ENCODE measurements around the gene HYOU1.
"Not testable (repeated sequence)": the region's sequence is repeated elsewhere in the genome, so short reads cannot be mapped to it uniquely, and the experiment has no call there.

The HYOU1 gene

DNA sequence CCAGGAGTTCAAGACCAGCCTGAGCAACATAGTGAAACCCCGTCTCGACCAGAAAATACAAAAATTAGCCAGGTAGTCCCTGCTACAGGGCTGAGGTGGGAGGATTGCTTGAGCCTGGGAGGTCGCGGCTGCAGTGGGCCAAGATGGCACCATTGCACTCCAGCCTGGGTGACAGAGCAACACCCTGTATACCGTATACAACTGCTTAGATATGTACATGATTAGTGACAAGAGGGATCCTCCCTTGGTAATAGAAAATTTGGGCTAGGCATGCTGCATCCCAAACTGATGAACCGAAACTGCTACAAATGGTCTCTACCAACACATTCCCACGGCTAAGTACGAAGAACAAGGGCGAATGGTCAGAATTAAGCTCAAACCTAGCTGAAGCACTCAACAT lies 14.1 kb downstream of the HYOU1 start:
- no peak for DNase-seq (ENCODE audit: low read depth in 2 of 2)

DNA sequence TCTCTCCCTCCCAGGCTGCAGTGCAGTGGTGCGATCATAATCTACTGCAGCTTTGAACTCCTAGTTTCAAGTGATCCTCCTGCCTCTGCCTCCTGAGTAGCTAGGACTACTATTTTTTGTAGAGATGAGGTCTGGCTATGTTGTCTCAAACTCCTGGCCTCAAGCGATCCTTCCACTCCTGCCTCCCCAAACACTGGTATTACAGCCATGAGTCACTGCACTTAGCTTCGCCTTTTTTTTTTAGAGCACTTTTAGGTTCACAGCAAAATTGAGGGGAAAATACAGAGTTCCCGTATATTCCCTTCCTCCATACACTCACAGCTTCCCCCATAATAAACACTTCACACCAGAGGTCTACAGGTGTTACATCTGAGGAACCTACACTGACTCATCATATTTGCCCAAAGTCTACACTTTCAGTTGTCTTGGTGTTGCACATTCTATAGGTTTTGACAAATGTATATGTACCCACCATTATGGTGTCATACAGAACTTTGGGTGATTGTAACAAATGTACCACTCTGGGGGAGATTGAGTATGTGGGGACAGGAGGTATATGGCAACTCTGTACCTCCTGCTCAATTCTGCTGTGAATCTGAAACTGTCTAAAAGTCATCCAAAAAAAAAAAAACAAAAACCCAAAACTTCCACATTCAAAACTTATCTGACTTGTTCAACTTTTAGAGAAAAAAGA lies 15.0 kb downstream of the HYOU1 start:
- no peak for DNase-seq (ENCODE audit: low read depth in 2 of 2)

- DNase-seq (ENCODE audit: low read depth in 2 of 2), result not testable (repeated sequence)
These were observed 17.5 kb downstream of the HYOU1 start for GRCh38 chr11:119039471-119039870.

DNA sequence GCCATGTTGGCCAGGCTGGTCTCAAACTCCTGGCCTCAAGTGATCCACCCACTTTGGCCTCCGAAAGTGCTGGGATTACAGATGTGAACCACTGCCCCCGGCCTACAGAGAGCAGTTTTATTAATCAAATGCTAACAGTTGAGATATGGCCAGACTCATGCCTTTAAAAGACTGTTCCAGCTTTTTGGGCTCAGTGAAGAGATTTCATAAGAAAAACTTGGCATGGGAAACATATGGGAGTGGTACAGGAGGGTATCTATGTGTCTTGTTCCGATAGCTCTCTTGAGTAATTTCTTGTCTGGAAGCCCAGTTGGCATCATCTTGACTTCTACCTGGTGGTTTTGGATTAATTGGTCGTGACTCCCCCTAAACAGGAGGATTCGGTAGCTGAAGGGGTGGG lies 18.1 kb downstream of the HYOU1 start:
- no peak for DNase-seq (ENCODE audit: low read depth in 2 of 2)

DNA sequence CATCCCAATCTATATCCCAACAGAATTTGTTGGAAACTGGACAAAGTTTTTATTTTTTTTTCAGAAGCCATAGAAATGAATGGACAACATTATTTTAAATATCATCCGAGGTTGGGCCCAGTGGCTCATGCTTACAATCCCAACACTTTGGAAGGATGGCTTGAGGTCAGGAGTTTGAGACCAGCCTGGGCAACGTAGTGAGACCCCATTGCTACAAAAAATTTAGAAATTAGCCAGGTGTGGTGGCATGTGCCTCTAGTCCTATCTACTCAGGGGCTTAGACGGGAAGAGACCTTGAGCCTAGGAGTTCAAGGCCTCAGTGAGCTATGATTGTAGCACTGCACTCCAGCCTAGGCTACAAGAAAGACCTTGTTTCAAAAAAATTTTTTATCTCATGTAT lies 22.2 kb downstream of the HYOU1 start:
- DNase-seq (ENCODE audit: low read depth in 2 of 2), result no peak

DNA sequence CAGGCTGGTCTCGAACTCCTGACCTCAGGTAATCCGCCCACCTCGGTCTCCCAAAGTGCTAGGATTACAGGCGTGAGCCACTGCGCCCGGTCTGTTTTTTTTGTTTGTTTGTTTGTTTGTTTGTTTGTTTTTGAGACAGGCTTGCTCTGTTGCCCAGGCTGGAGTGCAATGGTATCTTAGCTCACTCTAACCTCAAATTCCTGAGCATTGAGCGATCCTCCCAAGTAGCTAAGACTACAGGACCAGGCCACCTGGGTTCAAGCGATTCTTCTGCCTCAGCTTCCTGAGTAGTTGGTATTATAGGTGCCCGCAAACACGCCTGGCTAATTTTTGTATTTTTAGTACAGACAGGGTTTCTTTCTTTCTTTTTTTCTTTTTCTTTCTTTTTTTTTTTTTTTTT lies 23.6 kb downstream of the HYOU1 start:
- not testable (repeated sequence) for DNase-seq (ENCODE audit: low read depth in 2 of 2)

DNA sequence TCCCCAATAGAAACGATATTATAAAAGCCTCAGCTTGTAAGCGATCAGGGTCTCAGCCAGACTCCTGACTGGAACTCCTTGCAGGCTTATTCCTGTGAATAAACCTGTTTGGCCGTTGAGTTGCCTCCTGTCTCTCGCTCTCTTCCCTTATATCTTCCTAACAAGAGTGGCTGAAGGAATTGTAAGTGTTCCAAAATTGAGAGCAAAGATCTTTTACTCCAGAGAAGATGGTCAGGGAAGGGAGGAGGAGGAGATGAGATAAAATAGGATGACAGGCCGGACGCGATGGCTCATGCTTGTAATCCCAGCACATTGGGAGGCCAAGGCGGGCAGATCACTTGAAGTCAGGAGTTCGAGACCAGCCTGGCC lies 25.1 kb downstream of the HYOU1 start:
- no peak for DNase-seq (ENCODE audit: low read depth in 2 of 2)

- peak; percentile 98 to 99 for DNase-seq (ENCODE audit: low read depth in 2 of 2)
These were observed 26.5 kb downstream of the HYOU1 start, which contains the start of gene SLC37A4 for GRCh38 chr11:119030329-119031047. TSS of gene SLC37A4 (minus strand) at chr11:119030877.

DNA sequence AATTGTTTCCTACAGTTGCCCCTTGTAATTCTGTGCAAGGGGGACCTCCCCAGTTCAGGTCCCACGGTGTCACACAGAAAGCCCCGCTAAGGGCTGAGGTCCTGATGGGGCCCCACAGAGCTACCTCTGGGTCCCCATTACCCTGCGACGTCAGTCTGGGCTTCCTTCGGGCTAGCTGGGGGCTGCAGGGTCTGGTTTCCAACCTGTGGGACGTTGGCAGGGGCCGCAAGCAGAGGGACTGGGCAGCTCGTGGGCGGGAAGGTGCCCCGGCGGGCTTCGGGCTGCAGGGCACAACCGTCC lies 27.0 kb downstream of the HYOU1 start:
- DNase-seq (ENCODE audit: low read depth in 2 of 2), result no peak

GRCh38 chr11:119029340-119030028 lies 27.5 kb downstream of the HYOU1 start:
- DNase-seq (ENCODE audit: low read depth in 2 of 2), result peak in 1 of 2 donors; percentile 33

DNA sequence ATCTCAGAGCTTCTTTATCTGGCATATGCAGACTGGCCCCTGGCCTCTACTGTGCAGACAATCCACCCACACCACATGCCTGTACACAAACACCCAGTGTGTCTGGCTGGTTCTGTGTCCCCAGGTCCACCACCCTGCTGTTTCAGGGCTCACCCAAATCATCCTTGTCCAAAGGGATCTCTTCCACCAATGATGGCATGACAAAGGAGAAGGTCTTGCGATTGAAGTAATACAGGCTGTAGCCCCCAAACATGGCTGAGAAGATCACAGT lies 28.0 kb downstream of the HYOU1 start:
- DNase-seq (ENCODE audit: low read depth in 2 of 2), result no peak

GRCh38 chr11:119028346-119029068 lies 28.5 kb downstream of the HYOU1 start:
- no peak for DNase-seq (ENCODE audit: low read depth in 2 of 2)

DNA sequence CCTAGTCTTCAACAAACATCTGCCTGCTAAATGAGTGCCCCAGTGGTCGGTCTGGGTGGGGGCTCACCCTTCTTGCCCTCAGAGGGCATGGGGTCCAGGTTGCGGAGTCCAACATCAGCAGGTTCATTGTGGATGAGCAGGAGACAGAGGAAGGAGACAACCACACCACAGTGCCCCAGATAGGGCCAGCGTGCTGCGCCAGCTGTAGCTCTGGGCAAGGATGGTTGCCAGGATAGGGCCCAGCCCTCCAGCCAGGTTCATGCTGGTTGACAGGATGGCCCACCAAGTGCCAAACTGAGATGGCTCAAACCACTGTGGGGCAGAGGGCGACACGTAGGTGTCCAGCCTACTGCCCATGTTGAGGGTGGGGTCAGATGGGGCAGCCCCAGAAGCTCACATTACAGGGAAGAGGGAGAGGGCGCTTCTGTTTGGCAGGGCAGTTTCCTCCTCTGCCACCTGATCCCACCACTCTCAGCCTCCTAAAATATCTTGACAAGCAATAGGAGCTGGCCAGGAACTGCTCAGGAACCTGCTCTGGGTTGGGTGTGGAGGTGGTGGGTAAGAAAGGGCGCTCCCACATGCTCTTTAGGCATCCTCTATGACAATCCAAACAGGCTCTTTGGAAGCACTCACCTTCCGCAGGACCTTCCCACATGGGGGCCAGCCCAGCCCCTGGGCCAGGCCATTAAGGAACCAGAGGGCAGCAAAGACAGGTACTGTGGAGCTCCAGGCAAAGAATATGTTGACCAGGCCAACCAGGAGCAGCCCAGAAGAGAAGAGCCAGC lies 29.3 kb downstream of the HYOU1 start:
- DNase-seq (ENCODE audit: low read depth in 2 of 2), result no peak

GRCh38 chr11:119026970-119027369 lies 30.0 kb downstream of the HYOU1 start:
- no peak for DNase-seq (ENCODE audit: low read depth in 2 of 2)

DNA sequence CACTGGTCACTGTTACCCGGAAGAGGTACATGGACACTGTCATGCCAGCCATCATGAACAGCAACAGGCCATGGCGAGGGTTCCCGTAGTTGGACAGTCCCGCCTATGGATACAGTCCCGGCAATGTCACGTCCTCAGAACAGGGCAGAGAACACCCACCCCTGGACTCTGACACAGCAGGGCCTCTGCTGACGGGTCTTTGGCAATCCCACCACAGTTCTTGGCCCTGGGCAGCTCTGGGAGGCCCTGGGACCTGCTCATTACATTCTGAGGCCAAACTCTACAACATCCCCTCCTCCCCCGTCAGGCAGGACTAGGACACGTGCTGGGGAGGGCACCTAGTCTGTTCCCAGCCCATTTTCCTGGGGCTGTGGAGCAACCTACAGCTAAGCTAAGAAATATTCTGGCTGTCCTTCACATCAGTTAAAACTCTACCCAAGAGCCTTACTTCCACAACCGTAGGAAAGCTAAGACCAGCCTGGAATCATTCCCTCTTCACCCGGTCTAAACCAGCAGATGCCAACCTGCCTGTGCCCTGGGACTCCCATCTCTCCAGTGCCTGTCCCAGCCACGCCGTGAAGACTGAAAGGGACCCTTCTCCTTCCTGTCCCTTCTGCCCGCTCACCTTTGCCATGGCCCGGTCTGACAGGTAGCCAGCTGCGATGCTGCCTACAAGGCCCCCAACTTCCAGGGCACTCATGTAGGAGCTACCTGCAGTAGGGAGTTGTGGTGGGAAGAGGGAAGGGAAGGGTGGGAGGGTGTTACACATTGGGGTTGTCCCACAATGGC lies 30.8 kb downstream of the HYOU1 start:
- DNase-seq (ENCODE audit: low read depth in 2 of 2), result no peak

DNA sequence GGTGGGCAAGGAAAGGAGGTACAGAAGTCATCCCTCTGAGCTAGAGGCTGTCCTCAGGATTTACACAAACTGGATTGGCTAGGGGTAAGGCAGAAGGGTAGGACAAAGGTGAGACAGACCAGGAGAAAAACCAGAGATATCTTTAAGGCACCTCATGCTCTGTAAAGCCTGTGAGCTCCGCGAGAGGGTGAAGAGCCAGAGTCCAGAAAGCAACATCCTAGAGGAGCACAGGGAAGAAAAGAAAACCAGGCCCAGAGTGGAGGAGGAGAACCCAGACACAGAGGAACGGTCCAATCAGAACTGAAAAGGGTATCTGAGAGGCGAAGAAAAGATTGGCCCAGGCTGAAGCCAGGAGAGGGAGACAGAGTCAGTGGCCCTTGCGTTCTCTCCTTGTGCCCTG lies 31.5 kb downstream of the HYOU1 start:
- DNase-seq (ENCODE audit: low read depth in 2 of 2), result no peak

DNA sequence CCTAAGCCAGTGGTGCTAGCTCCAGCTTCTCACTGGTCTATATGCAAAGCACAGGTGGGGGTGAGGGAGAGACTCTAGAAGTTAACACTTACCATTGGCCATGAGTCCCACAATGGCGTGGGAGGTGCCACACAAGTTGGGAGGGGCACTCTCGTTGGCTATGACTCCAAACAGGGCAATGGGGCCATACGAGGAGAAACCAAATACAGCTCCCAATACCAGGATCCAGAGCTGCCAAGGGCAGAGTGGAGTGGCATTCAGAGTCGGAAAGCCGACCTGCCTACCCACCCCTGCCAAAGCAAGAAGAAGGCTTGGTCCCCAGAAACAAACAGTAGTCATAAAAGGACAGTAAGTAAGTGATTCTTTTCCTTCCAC lies 31.9 kb downstream of the HYOU1 start:
- no peak for DNase-seq (ENCODE audit: low read depth in 2 of 2)

GRCh38 chr11:119024430-119025098 lies 32.4 kb downstream of the HYOU1 start:
- DNase-seq (ENCODE audit: low read depth in 2 of 2), result no peak

GRCh38 chr11:119023741-119024140 lies 33.3 kb downstream of the HYOU1 start:
- DNase-seq (ENCODE audit: low read depth in 2 of 2), result no peak

GRCh38 chr11:119021631-119022030 lies 35.4 kb downstream of the HYOU1 start:
- no peak for DNase-seq (ENCODE audit: low read depth in 2 of 2)

- no peak for DNase-seq (ENCODE audit: low read depth in 2 of 2)
These were observed 37.0 kb downstream of the HYOU1 start for GRCh38 chr11:119019996-119020395.

Measured in stimulated activated CD4-positive, alpha-beta T cell treated with anti-CD3 and anti-CD28 coated beads, Interleukin-15, amount 100 ng/mL, for 48 hours (primary cell).